ENCODE results near the gene IFT80. TPM values are rescaled to one million over a fixed set of nuclear protein-coding genes. Genes with fewer than 3 reads are reported as not detected.

IFT80 gene
- total RNA-seq, 2 donors from 2014 or later: 13.8 to 14.1 TPM

DNA sequence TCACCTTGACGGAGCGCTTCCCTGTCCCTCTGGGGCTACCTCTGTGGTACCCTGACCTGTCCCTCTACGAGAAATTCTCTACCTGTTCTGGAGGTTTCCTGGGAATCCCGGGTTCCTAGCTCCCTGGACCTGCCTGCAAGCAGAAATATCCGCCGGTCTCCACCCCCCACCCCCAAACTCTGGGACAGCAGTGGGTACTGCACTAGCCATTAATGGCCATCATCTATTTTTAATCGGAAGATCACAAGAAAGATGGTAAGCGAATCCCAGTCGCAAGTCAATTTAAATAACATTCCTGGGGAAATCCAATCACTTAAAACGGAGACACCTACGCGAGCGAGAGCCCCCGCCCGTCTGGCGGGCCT, 174.2 kb downstream of the IFT80 start:
- H3K36me3 ChIP-seq: no peaks in the 10 kb centered on the region
- no peak for DNase-seq (ENCODE audit: low spot score)
- H3K9me3 ChIP-seq: no peaks in the 10 kb centered on the region
- H3K4me1 ChIP-seq: peaks cover 0 to 21% of the 10 kb centered on the region in 2 donors
- TF ChIP-seq, protein P1, sequence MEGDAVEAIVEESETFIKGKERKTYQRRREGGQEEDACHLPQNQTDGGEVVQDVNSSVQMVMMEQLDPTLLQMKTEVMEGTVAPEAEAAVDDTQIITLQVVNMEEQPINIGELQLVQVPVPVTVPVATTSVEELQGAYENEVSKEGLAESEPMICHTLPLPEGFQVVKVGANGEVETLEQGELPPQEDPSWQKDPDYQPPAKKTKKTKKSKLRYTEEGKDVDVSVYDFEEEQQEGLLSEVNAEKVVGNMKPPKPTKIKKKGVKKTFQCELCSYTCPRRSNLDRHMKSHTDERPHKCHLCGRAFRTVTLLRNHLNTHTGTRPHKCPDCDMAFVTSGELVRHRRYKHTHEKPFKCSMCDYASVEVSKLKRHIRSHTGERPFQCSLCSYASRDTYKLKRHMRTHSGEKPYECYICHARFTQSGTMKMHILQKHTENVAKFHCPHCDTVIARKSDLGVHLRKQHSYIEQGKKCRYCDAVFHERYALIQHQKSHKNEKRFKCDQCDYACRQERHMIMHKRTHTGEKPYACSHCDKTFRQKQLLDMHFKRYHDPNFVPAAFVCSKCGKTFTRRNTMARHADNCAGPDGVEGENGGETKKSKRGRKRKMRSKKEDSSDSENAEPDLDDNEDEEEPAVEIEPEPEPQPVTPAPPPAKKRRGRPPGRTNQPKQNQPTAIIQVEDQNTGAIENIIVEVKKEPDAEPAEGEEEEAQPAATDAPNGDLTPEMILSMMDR (IDR thresholded peaks at IDR 0.05): no peak
- H3K4me3 ChIP-seq: peak overlapping the region; percentile 42 to 63
- H3K27me3 ChIP-seq: peaks cover 0 to 12% of the 10 kb centered on the region in 2 donors
- H3K27ac ChIP-seq: no peak overlapping the region

DNA sequence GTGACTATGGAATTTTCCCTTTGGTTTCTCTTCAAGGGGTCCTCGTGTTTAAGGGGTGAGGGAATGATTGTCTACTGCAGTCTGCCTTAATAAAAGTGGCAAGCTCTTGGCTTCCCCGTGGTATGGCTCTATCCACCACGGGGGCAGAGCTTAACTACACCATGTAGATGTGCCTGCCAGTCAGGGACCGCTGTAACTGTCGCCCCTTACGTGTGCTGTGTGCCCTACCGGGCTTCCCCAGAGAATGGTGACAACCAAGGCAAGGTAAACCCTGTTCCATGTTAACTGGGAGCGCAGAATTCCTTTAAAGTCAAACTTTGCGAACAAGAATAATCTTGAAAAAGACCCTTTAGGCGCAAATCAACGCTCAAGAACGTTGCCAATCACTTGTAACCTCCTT, 174.8 kb downstream of the IFT80 start:
- Histone ChIP-seq H3K4me1 (peaks cover 0 to 21% of the 10 kb centered on the region in 2 donors), H3K4me3 (no peak overlapping the region), H3K36me3 (no peaks in the 10 kb centered on the region), H3K27me3 (peaks cover 0 to 12% of the 10 kb centered on the region in 2 donors), H3K27ac (no peak overlapping the region), H3K9me3 (no peaks in the 10 kb centered on the region)
- TF ChIP-seq, protein P1 (IDR thresholded peaks at IDR 0.05): no peak
- DNase-seq (ENCODE audit: low spot score): no peak

DNA sequence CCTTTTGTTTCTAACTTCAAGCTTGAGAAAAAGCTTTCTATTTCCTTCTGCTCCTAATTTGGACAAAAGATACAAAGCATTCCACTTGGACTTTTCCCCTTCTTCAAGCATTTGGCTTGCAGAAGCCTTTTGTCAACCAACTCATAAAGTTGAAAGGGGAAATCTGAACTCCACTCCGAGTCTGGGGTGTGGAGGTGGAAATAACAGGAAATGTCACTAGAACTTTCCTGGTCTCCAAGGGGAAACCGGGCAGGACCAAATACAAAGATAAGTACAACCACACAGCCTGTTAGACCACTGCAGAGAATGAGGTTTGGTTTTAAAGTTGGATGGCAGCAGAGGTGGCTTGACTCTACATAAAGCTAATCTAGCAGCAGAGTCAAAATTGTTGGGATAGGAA, 178.0 kb downstream of the IFT80 start:
- Histone ChIP-seq H3K36me3 (no peaks in the 10 kb centered on the region), H3K4me3 (no peak overlapping the region), H3K27ac (no peak overlapping the region), H3K9me3 (no peaks in the 10 kb centered on the region), H3K27me3 (no peaks in the 10 kb centered on the region), H3K4me1 (peaks cover 0 to 12% of the 10 kb centered on the region in 2 donors)
- no peak for DNase-seq (ENCODE audit: low spot score)
- TF ChIP-seq, protein P1 (IDR thresholded peaks at IDR 0.05): no peak

DNA sequence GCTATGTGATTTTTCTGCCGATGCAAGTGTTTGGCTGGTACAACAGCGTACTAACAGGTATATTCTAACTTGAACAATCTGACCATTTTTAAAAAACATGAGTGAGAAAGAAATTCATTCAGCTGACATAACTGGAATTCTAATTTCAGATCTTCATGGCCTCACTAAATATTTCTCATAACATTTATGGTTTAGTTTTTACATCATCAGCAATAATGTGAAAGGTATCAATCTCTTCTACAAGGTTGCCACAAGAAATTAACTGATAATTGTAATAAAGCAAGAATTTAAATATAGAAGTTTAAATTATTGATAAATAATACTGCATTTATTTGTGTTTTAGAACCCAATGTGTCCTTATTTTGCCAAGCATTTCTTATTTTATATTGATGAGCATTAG, 179.0 kb downstream of the IFT80 start:
- no peaks in the 10 kb centered on the region for H3K9me3 ChIP-seq
- TF ChIP-seq, protein P1 (IDR thresholded peaks at IDR 0.05): no peak
- no peaks in the 10 kb centered on the region for H3K27me3 ChIP-seq

DNA sequence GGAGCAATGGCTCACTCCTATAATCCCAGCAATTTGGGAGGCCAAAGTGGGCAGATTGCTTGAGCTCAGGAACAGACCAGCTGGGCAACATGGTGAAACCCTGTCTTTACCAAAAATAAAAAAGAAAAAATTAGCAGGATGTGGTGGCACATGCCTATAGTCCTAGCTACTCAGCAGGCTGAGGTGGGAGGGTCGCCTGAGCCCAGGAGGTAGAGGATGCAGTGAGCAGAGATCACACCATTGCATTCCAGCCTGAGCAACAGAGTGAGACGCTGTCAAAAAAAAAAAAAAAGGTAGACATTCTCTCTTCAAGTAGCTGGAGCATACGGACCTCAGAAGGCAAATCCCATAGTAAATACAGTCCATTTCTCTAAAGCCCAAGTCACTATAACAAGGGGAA, 180.9 kb downstream of the IFT80 start:
- Histone ChIP-seq H3K27me3 (no peaks in the 10 kb centered on the region), H3K27ac (no peak overlapping the region), H3K9me3 (no peaks in the 10 kb centered on the region), H3K4me3 (no peak overlapping the region), H3K36me3 (no peaks in the 10 kb centered on the region), H3K4me1 (no peaks in the 10 kb centered on the region)
- TF ChIP-seq, protein P1 (IDR thresholded peaks at IDR 0.05): no peak
- DNase-seq (ENCODE audit: low spot score): no peak

More for the DNA sequence above, 179.0 kb downstream of the IFT80 start:
- Histone ChIP-seq H3K4me3 (no peak overlapping the region), H3K36me3 (no peaks in the 10 kb centered on the region), H3K27ac (no peak overlapping the region), H3K4me1 (peaks cover 0 to 8% of the 10 kb centered on the region in 2 donors)
- DNase-seq (ENCODE audit: low spot score): no peak

DNA sequence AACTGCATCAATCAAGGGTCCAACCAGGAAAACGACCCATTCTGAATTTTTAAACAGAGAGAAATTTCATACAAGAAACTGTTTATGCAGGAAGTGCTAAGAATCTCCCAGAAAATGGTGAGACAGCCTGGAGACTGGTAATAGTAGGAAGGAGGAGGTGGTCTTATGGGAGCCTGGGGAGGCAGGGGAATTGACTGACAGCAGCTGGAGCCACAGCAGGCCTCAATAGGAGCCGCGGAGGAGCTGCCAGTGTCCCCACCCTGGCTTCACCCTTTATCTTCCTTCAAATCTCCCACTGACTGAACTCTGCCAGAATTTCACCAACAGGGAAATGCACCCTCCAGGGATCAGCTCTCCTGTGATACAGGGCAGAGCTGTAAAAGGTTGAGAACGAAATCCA, 181.3 kb downstream of the IFT80 start:
- TF ChIP-seq, protein P1 (IDR thresholded peaks at IDR 0.05): no peak
- no peak overlapping the region for H3K4me3 ChIP-seq
- H3K27me3 ChIP-seq: no peaks in the 10 kb centered on the region

More for the DNA sequence above, 181.3 kb downstream of the IFT80 start:
- Histone ChIP-seq H3K9me3 (no peaks in the 10 kb centered on the region), H3K36me3 (no peaks in the 10 kb centered on the region), H3K4me1 (no peaks in the 10 kb centered on the region), H3K27ac (no peak overlapping the region)
- DNase-seq (ENCODE audit: low spot score): no peak
